Ishikawa (cell line): ENCODE measurements around the gene FRRS1.

Experiments used
- CREB1 ChIP-seq: IDR thresholded peaks from 2 replicates; pipeline ENCODE4 v1.6.1; 2012; ENCODE audit warnings: low read depth
- EGR1 ChIP-seq: IDR thresholded peaks from 2 replicates; pipeline ENCODE4 v1.6.1; 2012
- EP300 ChIP-seq: IDR thresholded peaks from 2 replicates; pipeline ENCODE4 v1.6.1; 2012; ENCODE audit warnings: borderline replicate concordance
- FOXM1 ChIP-seq: IDR thresholded peaks from 2 replicates; pipeline ENCODE4 v1.6.1; 2012; ENCODE audit warnings: low read depth, borderline replicate concordance
- MAX ChIP-seq: IDR thresholded peaks from 2 replicates; pipeline ENCODE4 v1.6.1; 2012
- NFIC ChIP-seq: IDR thresholded peaks from 2 replicates; pipeline ENCODE4 v1.6.1; 2012
- RAD21 ChIP-seq: IDR thresholded peaks from 2 replicates; pipeline ENCODE4 v1.6.1; 2012; ENCODE audit warnings: low read depth
- TAF1 ChIP-seq: IDR thresholded peaks from 2 replicates; pipeline ENCODE4 v1.6.1; 2012; ENCODE audit warnings: low read depth, mild to moderate bottlenecking
- TCF12 ChIP-seq: IDR thresholded peaks from 2 replicates; pipeline ENCODE4 v1.6.1; 2012; ENCODE audit warnings: low read depth
- TEAD4 ChIP-seq: IDR thresholded peaks from 2 replicates; pipeline ENCODE4 v1.6.1; 2012
- YY1 ChIP-seq: IDR thresholded peaks from 2 replicates; pipeline ENCODE4 v1.6.1; 2012; ENCODE audit warnings: low read depth
- TF ChIP-seq, protein P1 (sequence below): IDR thresholded peaks from 2 replicates; pipeline ENCODE4 v1.6.1; 2012; ENCODE audit warnings: low read depth, mild to moderate bottlenecking

DNA sequence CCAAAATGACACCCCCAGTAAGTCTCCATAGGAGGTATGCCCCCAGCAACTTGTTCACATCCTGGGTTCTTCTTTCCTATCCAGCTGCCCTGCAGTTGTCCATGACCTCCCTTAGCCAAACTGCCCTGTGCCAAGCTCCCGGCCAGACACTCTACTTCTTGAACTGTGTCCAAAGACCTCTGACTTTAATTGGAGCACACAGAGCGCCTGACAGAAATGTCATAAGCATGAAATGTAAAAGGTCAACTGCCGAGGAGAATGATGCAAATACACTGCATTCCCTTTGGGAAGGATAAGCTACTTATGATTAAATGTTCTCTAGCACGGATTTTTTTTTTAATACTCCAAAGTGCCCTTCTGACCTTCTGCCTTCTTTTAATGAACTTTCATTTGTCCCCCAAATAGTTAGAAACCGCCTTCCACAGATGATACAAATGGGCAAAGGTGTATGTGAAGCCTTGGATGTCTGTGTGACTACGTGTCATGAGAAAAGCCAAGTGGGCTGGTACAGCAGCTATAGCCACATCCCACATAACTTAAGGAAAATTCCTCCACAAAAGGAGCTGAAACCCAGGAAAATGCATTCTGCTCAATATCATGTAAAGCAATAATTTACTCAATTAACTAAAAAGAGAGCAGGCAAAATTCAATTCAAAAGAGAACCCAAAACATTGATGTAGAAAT is 93.8 kb downstream of the FRRS1 start:
- TF ChIP-seq FOXM1 (no peak), EP300 (no peak), CREB1 (no peak), RAD21 (no peak), TCF12 (no peak), TEAD4 (no peak), YY1 (no peak), TAF1 (no peak), EGR1 (no peak), MAX (no peak), NFIC (peak; percentile 60)
- TF ChIP-seq, protein P1, sequence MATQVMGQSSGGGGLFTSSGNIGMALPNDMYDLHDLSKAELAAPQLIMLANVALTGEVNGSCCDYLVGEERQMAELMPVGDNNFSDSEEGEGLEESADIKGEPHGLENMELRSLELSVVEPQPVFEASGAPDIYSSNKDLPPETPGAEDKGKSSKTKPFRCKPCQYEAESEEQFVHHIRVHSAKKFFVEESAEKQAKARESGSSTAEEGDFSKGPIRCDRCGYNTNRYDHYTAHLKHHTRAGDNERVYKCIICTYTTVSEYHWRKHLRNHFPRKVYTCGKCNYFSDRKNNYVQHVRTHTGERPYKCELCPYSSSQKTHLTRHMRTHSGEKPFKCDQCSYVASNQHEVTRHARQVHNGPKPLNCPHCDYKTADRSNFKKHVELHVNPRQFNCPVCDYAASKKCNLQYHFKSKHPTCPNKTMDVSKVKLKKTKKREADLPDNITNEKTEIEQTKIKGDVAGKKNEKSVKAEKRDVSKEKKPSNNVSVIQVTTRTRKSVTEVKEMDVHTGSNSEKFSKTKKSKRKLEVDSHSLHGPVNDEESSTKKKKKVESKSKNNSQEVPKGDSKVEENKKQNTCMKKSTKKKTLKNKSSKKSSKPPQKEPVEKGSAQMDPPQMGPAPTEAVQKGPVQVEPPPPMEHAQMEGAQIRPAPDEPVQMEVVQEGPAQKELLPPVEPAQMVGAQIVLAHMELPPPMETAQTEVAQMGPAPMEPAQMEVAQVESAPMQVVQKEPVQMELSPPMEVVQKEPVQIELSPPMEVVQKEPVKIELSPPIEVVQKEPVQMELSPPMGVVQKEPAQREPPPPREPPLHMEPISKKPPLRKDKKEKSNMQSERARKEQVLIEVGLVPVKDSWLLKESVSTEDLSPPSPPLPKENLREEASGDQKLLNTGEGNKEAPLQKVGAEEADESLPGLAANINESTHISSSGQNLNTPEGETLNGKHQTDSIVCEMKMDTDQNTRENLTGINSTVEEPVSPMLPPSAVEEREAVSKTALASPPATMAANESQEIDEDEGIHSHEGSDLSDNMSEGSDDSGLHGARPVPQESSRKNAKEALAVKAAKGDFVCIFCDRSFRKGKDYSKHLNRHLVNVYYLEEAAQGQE = no peak
